CD4-positive, alpha-beta T cell treated with Interleukin-15 for 1 hour (primary cell): ENCODE measurements around the gene EPHB1.
A peak's percentile ranks its signal among the peaks of the same experiment; 100 is the strongest.

Experiments used
- DNase-seq: peaks from one replicate; pipeline ENCODE4 v3.0.0-alpha.2; 2020

The EPHB1 gene

GRCh38 chr3:134810052-134810435 lies 15.0 kb downstream of the EPHB1 start:
- no peak for DNase-seq

DNA sequence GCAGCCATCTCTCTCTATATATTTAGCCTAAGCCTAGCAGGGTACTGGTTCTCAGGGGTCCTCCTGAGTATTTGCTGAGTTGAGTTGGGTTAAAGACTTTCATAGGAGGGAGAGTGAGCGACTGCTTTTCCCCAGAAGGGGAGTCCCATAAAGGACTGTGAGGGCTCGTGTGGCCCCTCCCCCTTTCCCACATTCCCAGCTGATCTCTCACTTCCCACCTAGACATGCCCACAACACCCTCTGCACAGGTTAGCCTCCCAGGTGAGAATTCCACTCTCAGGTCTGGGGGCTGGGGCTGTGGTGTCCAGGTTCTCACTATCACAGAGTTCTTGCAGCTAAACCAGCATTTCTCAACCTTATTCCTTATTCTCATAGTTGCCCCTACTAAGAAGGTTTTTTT lies 15.8 kb downstream of the EPHB1 start:
- DNase-seq = no peak

DNA sequence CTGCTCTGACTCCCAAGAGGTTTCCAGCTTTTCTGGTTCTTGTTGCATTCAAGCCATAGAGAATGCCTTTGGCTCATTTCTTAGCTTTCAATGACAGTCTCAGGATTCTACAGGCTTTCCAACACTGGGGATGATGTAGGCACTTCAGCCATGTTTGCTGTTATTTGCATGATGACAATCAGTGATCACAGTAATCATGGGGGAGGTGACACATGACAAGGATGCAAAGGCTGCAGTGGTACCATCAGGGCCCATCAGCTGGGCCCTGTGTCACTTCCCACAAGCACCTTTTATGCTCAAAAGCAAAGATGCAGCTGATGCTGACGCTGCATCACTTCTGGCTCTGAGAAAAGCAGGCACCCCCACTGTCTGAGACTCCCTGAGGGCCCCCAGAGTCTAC lies 18.6 kb downstream of the EPHB1 start:
- no peak for DNase-seq

- DNase-seq = no peak
These were observed 20.5 kb downstream of the EPHB1 start for GRCh38 chr3:134815519-134815918.

- no peak for DNase-seq
These were observed 21.6 kb downstream of the EPHB1 start for GRCh38 chr3:134816623-134817022.

- no peak for DNase-seq
These were observed 22.2 kb downstream of the EPHB1 start for GRCh38 chr3:134817297-134817696.

DNA sequence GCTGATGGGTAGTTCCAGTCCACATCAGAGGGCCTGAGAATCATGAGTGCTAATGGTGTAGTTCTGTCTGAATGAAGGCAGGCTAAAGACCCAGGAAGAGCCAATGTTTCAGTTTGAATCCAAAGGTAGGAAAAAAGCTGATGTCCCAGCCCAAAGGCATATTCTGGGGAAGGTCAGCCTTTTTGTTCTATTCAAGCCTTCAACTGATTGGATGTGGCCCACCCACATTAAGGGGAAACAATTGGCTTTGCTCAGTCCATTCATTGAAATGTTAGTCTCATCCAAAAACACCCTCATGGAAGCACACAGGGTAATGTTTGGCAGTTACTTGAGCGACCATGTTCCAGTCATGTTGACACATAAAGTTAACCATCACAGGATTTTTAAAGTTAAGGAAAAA lies 25.9 kb downstream of the EPHB1 start:
- DNase-seq = no peak

DNA sequence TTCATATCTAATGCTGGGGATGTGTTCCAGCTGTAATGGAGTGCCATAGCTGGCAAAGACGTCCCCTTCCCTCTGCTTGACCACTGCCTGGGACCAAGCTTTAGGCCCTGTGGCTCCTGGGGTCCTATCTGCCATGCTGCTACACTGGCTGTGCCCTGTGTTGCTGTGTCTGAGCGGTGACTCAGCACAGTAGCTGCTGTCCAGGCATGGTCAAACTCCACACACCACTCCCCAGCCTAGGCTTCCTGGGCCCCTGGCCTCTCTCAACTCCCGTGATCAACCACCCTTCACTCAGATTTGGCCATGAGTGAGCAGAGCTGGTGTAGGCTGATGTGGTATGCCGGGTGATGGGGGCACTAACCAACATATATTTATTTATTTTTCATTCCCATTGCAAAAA lies 27.0 kb downstream of the EPHB1 start:
- DNase-seq = no peak

- no peak for DNase-seq
These were observed 28.6 kb downstream of the EPHB1 start for GRCh38 chr3:134823679-134824078.

DNA sequence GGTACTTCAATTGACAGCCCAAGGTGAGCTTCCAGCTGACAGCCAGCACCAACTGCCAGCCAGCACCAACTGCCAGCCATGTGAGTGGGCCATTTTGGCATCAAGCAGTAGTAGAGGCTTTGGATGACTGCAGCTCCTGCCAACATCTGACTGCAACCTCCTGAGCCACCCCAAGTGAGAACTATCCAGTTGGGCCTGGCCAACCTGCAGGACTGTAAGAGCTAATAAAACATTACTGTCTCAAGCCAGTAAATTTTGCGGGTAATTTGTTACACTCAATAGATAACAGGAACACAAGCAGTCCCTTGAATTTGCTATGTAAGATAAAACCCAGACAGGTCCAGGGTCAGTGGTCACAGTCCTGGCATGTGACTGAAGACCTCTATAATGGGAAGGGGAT lies 29.7 kb downstream of the EPHB1 start:
- no peak for DNase-seq

DNA sequence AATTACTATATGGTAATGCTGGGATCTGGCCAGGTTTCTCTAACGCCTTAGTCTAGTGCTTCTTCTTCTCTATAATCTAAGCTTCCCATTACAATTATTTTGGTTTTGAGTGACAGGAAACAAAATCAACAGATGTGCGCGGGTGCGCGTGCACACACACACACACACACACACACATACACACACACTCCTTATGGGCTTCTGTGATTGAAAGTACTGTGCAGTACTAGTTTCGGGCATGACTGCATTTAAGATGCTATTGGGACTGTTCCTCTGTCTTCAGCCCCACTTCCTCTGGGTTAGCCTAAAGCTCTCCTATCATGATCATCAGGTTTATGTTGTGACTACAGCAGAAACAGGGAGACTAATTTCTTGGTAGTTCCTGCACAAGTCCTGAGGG lies 32.2 kb downstream of the EPHB1 start:
- DNase-seq = no peak

- no peak for DNase-seq
These were observed 34.7 kb downstream of the EPHB1 start for GRCh38 chr3:134829721-134830120.

GRCh38 chr3:134832585-134832984 lies 37.5 kb downstream of the EPHB1 start:
- DNase-seq = no peak

DNA sequence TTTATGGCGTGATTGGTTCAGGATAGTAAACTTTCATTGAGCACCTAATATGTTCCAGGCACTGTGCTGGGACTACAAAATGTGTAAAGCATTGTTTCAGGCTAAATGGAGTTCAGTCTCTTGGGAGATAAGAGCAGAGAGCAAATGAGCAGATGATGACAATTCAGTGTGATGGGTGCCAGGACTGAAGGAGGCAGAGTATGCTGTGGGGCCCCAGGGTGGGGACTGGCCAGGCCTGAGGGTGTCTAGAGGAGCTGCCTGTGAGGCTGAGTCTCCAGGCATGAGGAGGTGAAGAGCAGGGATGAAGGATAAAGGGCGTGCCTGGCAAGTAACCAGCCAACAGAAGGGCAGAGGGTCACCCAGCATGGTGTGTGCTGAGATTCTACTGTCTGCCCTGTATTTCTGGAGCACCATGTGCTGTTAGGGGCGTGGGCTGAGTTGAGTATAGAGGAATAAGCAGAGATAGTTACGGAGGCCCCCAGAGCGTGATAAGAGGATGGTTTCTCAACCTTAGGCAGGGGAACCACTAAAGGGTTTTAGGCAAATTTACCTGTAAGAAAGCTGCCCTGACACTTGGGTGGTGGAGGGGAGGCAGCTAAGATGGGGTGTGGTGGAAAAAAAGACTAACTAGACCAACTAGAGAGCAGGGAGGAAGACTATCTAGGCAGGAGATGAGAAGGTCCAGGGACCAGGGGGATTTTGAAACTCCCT lies 38.5 kb downstream of the EPHB1 start:
- no peak for DNase-seq

DNA sequence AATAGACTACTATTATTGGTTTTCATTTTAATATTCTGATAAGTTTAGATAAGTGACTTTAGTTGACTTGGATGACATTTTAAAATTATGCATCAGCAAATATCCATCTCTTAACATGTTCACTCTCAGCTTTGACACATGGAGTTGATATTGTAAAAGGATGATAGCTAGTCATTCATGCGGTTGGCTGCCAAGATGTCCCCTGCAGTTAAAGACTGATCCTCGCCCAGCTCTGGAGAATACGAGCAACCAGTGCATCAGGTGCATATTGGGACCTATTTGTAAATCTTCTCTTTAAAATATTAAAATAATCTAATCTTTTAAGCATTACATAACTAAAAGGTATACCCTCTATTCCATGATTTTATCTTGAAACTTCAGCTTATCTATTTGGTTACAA lies 41.9 kb downstream of the EPHB1 start:
- DNase-seq = no peak

DNA sequence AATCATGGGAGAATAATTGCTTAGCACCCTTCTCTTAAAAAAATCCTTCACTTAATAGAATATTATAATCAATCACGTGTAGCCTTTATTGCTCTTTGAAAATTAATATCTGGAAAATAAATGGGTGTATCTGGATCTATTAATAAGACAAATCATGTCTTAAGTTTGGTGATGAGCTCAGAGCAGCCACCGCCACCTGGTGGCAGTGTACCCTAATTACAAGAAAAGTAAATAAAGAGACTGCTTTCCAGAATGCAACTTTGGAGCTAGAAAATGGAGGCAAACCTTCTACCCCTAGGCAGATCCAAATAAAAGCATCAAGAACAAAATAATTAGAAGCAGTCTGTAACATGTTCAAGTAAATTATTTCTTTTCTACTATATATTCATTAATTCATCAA lies 43.5 kb downstream of the EPHB1 start:
- DNase-seq = no peak

DNA sequence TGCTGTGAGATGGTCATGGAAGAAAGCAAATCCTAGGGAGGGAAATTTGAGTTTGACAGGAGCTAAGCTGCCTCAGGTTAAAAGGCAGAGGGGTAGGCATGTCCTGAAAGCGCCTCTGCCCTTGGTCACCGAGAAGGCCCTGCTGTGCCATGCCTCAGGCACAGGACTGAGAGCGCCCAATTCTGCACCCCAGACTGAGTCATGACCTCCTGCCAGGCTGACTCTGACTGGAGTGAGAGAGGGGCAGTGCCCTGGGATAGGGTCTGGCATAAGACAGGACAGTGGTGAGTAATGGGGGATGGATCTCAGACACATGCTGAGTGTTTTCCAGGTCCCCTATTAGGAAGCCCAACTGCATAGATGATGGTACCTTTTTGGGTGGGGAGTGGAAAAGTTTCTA lies 44.4 kb downstream of the EPHB1 start:
- DNase-seq = no peak

- DNase-seq = no peak
These were observed 44.9 kb downstream of the EPHB1 start for GRCh38 chr3:134839990-134840389.

- DNase-seq = no peak
These were observed 45.4 kb downstream of the EPHB1 start for GRCh38 chr3:134840459-134840858.

DNA sequence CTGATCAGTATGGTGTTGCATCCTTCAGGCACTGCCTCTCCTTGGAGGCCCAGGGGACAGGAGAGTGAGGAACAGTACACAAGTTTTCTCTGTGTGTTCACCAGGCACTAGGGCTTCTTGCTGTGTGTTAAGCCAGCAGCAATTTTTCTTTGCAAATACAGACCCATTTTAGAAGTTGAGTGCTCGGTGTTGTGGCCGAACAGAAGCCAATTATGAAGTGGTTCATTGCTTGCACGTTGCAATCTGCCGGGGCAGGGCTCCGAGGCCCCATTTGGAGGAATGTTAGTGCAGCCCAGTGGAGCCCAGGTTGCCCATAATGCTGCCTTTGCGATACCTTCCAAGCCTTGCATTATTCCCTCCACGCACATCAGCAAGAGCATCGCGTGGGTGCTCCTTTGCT lies 51.0 kb downstream of the EPHB1 start:
- DNase-seq = no peak

DNA sequence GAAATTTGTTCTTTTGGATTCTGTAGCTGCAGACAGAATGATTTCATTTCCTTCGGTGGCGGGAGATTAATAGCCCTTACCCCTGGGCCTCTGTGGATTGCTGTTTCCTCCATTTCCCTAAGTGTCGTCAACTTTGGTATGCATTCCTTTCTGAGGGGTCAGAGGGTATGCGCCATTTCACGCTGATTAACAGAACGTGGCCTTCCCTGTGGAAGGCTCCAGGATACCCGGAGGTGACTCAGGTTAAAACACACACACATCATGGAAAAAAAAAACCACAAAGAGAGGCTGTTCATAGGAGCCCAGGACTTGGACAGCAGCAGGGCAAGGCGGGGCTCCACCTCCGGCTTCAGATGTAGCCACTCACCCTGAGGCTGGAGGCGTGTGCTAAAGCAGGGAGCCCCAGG lies 51.9 kb downstream of the EPHB1 start:
- DNase-seq = no peak

DNA sequence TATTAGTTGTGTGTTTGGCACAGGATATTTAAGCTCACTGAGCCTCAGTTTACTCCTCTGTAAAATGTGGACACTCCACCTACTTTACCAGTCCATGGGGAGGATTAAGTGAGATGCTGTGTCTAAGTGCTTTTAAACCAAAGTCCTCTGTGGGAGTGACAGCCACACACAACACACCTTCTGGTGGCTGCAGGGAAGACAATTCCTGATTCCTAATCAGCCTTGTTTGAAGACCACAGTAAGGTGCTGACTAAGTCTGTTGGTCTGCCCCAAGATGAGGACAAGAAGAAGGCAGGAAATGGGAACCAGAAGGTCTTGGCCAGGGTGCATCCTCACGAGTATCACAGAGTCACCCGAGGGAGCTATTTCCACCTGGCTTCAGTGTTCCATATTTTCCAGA lies 52.3 kb downstream of the EPHB1 start:
- no peak for DNase-seq

DNA sequence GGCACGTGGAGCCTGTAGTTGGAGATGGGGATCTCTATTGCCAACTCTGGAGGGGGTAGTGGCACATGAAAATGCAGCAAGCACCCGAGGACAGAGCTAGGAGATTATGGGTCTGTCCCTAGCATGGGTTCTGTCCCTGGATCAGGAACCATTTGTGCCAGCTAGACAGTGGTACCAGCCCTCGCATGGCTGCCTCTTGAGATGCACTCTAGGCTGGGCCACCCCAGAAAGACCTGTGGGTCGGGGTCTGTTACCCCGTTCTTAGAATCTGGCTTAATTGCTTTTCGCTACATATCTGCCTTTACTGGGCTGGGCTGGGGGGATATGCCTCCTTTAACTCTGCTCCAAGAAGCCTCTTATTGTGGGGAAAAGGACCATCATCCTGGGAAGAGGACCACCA lies 54.5 kb downstream of the EPHB1 start:
- no peak for DNase-seq

DNA sequence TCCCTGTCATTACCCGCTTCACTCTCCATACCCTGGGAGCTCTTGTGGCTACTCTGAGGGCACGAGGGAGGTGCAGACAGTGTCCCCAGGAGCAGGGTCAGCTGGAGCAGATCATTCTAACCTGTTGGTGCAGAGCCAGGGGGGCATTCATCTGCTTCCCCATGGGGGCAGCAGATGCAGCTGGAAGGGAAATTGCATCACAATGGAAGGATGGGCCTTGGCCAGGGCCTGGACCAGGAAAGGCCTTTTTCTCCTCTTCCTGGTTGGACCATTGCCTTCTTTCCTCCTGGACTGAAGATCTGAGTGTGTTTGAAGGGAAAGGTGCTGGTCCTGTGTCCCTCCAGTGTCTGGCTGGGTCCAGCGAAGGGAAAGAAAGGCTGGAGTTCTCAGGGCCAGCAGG lies 55.7 kb downstream of the EPHB1 start:
- no peak for DNase-seq

GRCh38 chr3:134852132-134852531 lies 57.1 kb downstream of the EPHB1 start:
- no peak for DNase-seq

GRCh38 chr3:134852893-134853351 lies 57.9 kb downstream of the EPHB1 start:
- peak; percentile 50 for DNase-seq
